ENCODE measurements around the gene COX7A2. TPM values are rescaled to one million over a fixed set of nuclear protein-coding genes. Genes with fewer than 3 reads are reported as not detected.
A peak's percentile ranks its signal among the peaks of the same experiment; 100 is the strongest.

Gene COX7A2, protein sequence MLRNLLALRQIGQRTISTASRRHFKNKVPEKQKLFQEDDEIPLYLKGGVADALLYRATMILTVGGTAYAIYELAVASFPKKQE
- total RNA-seq: 245 and 274 TPM in 2 replicates

DNA sequence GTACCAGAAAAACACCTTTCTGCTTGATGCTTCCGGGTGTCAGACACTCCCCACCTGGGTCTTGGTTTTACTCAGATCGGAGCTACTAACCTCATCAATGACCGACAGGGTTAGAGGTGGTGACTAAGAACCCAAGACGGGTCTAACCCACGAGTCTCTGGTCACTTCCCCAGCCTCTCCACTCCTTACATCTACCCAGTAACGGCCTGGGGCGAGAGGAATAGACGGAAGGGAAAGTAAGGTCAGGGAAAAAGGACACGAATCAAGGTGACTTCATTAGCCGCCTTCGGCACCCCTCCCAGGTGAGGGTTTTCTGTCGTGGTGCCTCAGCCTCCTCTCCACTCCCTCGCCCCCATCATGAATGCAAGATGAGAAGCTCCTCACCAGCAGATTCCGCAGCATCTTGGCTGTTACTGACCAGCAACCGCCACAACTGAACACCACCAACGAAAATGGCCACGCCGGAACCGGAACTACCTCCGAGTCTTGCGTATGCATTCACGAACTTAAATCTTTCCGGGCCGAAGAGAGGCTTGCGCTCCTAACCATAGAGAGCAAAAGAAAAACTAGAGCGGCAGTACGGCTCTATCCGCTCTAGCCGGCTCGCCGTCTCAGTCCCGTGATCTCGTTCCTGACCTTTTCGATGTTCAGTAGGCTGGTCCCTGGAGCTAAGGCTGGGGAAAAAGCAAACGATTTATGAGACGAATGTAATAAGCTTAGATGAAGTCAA lies at the start of gene COX7A2:
COX7A2 (minus strand) TSS at position 469 of the 730 bp plus-strand sequence; CDS start at position 402, 67 bp downstream.
- DNase-seq (ENCODE audit: extremely low read depth, low read depth, low spot score): peak; percentile 92

GRCh38 chr6:75292555-75292954 lies 49.0 kb upstream of the COX7A2 start:
- DNase-seq (ENCODE audit: extremely low read depth, low read depth, low spot score): no peak

GRCh38 chr6:75291744-75292143 lies 48.1 kb upstream of the COX7A2 start:
- DNase-seq (ENCODE audit: extremely low read depth, low read depth, low spot score): no peak

GRCh38 chr6:75291331-75291730 lies 47.7 kb upstream of the COX7A2 start:
- no peak for DNase-seq (ENCODE audit: extremely low read depth, low read depth, low spot score)

GRCh38 chr6:75290136-75290945 lies 46.7 kb upstream of the COX7A2 start:
- DNase-seq (ENCODE audit: extremely low read depth, low read depth, low spot score): no peak

GRCh38 chr6:75288023-75288422 lies 44.4 kb upstream of the COX7A2 start:
- no peak for DNase-seq (ENCODE audit: extremely low read depth, low read depth, low spot score)

- DNase-seq (ENCODE audit: extremely low read depth, low read depth, low spot score): no peak
Observed at GRCh38 chr6:75287424-75287823, 43.8 kb upstream of the COX7A2 start.

DNA sequence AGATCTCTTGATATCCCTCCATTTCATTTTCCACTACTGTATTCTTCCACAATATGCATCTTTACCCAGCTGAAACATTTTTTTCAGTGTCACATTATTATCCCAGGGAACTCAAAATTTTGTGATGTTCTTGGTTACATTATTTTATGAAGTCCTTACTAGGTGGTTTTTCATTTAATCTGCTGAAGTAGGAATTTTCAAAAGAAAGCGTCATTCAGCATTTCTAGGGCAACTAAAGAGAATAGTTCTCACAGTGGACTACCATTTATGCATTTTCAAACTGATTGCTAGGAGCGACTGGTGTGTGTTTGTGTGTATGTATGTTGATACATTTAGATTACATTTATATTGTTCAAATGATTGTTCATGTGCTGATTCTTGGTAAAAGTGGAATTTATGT lies 43.4 kb upstream of the COX7A2 start:
- no peak for DNase-seq (ENCODE audit: extremely low read depth, low read depth, low spot score)

DNA sequence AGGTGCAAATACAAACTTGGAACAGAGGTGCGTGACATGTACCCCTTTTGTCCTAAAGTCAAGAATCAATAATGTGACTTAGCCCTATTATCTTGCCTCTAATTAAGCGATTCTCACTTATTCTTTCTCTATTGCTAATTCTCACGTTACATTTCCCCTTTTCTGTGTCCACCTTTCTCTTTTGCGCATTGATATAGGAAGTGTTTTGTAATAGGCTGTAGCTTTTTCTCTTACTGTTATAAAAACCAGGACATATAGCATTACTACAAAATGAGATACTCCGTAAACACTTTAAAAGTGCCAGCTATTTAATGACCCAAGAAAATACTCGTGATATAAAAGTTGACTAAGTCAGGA lies 41.7 kb upstream of the COX7A2 start:
- DNase-seq (ENCODE audit: extremely low read depth, low read depth, low spot score): no peak

GRCh38 chr6:75284632-75285282 lies 41.2 kb upstream of the COX7A2 start, which contains the start of gene TMEM30A:
Gene TMEM30A, minus strand, starts transcription at chr6:75284792. Its CDS starts 154 bp downstream, at chr6:75284638.
- peak; percentile 93 for DNase-seq (ENCODE audit: extremely low read depth, low read depth, low spot score)

GRCh38 chr6:75283907-75284631 lies 40.5 kb upstream of the COX7A2 start:
- DNase-seq (ENCODE audit: extremely low read depth, low read depth, low spot score): no peak

DNA sequence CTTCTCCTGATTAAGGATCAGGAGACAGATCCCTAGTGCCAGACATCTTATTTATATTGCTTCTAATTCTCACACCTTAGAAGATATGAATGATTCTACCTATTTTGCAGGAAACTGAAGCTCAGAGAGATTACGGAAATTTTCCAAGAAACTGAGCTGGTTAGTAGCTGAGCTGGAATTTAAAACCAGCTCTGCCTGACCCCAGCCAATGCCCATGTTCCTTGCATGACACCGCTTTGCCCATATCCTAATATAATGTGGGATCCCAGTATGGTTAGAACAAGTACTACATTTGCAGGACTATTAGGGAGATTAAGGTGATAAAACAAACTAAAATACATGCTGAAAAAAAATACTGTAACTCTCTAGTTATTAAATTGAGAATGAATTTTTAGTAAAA lies 39.1 kb upstream of the COX7A2 start:
- DNase-seq (ENCODE audit: extremely low read depth, low read depth, low spot score): no peak

GRCh38 chr6:75281653-75282052 lies 38.1 kb upstream of the COX7A2 start:
- no peak for DNase-seq (ENCODE audit: extremely low read depth, low read depth, low spot score)

GRCh38 chr6:75280131-75280855 lies 36.7 kb upstream of the COX7A2 start:
- no peak for DNase-seq (ENCODE audit: extremely low read depth, low read depth, low spot score)

DNA sequence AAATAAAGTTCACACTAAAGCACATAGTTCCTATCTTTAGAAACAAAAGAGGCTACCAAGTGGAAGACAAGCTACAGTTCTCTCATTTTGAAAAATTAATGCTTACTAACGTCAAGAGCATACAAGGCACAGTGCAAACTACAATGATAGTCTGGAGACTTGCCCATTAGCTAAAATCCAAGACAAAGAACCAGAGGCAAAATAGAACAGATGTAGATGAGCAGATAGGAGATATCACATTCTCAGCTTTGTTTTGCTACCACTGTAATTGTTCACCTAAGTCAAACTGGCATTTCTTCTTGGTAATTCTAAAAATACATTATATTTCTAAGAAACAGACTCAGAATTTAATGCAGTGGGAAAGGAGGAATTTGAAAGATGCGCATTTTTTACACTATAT lies 35.8 kb upstream of the COX7A2 start:
- DNase-seq (ENCODE audit: extremely low read depth, low read depth, low spot score): no peak

GRCh38 chr6:75278474-75279077 lies 35.0 kb upstream of the COX7A2 start:
- DNase-seq (ENCODE audit: extremely low read depth, low read depth, low spot score): no peak

GRCh38 chr6:75275067-75275466 lies 31.5 kb upstream of the COX7A2 start:
- DNase-seq (ENCODE audit: extremely low read depth, low read depth, low spot score): no peak

GRCh38 chr6:75273009-75273408 lies 29.4 kb upstream of the COX7A2 start:
- DNase-seq (ENCODE audit: extremely low read depth, low read depth, low spot score): no peak

- DNase-seq (ENCODE audit: extremely low read depth, low read depth, low spot score): no peak
Observed at GRCh38 chr6:75272145-75272840, 28.7 kb upstream of the COX7A2 start.
